ENCODE results near the gene MTF2.

The MTF2 gene

DNA sequence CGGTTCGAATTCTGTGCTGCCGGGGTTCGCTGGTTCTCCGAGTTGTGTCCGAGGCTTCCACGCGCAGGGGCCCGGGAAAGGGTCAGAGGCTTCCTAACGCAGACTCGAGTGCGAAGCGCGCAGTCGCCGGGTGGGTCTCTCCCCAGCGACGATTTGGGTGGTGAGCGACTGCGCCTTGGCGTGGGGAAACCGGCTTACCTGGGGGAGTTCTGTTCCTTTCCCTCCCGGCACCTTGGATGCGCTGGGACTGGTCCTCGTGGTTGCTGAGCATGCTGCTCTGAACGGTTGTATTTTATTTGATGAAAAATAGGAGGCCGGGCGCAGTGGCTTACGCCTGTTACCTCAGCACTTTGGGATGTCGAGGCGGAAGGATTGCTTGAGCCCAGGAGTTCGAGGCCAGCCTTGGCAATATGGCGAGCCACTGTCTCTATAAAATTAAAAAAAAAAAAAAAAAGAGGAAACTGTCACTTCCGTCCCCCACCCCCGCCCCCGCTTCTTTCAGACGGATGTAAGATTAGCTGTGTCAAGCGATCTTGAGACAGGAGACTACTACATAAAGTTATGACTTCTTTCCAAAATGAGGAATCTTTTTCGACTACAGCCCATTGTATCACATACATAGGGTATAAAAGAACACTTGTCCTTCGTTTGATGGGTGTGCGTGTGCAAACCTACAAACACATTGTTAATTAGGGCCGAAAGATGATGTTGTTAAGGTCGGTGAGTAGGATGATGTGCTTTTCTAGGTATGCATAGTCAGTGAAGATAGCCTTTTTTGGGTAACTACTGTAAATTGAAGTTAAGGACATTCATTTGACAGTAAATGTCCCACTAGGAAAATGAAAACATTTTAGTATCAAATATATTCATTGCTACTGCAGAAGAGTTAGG, 101.9 kb downstream of the MTF2 start, which contains the start of gene CCDC18:
CCDC18 (plus strand) TSS at position 2 of the 891 bp plus-strand sequence. CDS start 2,638 bp downstream, outside the sequence.
- DNase-seq (ENCODE audit: low read depth, low spot score) = no peak

DNA sequence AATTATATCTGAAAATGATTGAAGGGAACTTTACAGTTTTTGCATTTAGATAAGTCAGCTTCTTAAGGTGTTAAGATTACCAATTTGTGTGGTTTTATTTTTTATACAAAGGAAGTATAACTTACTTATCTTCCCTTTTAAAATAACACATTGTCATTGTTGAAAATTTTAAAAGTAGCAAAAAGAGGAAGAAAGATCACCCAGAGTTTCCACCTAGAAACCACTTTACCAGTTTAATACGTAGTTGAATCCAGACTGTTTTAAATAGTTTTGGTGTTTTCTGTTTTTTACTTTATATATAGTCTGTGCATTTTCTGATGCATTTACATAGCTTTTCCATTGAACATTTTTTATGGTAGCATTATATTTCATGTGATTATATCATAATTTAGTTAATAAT, 107.6 kb downstream of the MTF2 start:
- no peak for DNase-seq (ENCODE audit: low read depth, low spot score)
